Sigmoid colon (tissue), 4 donors: ENCODE measurements around the gene CADM4.

Experiments used
- CTCF ChIP-seq, 4 experiments: fragments of 450-650 bp in 3 of 4; fragments of 200-600 bp in 1 of 4; IDR thresholded peaks; one replicate each; pipeline ENCODE4 v1.5.1; 2016 to 2019; ENCODE audit warnings: antibody characterized with exemption in 4 of 4, mild to moderate bottlenecking in 3 of 4, moderate library complexity in 2 of 4
- POLR2A ChIP-seq, 2 donors: fragments of 450-650 bp; IDR thresholded peaks; one replicate each; pipeline ENCODE4 v1.6.1; 2016; ENCODE audit warnings: antibody characterized with exemption in 2 of 2, mild to moderate bottlenecking in 2 of 2, moderate library complexity in 2 of 2
- POLR2AphosphoS5 ChIP-seq, 4 donors: sonication (generic); formaldehyde crosslinking; IDR thresholded peaks; one replicate each; pipeline ENCODE4 v1.6.1; 2017; ENCODE audit warnings: antibody characterized with exemption in 4 of 4

GRCh38 chr19:43610493-43610892 is 29.2 kb downstream of the CADM4 start:
- TF ChIP-seq CTCF (IDR thresholded peaks at IDR 0.05) (no peak), POLR2A (IDR thresholded peaks at IDR 0.05) (no peak), POLR2AphosphoS5 (IDR thresholded peaks at IDR 0.05) (no peak)
